HG03378 (cell line): ENCODE measurements around the gene ANKS4B.
"Not testable (repeated sequence)": the region's sequence is repeated elsewhere in the genome, so short reads cannot be mapped to it uniquely, and the experiment has no call there.

Experiments used
- ATAC-seq: cut with Tn5 transposase; IDR thresholded peaks from one replicate; pipeline ENCODE4 v1.9.1; 2021; ENCODE audit warnings: mild to moderate bottlenecking, moderate library complexity; ENCODE audit not compliant: unreplicated experiment

The ANKS4B gene

DNA sequence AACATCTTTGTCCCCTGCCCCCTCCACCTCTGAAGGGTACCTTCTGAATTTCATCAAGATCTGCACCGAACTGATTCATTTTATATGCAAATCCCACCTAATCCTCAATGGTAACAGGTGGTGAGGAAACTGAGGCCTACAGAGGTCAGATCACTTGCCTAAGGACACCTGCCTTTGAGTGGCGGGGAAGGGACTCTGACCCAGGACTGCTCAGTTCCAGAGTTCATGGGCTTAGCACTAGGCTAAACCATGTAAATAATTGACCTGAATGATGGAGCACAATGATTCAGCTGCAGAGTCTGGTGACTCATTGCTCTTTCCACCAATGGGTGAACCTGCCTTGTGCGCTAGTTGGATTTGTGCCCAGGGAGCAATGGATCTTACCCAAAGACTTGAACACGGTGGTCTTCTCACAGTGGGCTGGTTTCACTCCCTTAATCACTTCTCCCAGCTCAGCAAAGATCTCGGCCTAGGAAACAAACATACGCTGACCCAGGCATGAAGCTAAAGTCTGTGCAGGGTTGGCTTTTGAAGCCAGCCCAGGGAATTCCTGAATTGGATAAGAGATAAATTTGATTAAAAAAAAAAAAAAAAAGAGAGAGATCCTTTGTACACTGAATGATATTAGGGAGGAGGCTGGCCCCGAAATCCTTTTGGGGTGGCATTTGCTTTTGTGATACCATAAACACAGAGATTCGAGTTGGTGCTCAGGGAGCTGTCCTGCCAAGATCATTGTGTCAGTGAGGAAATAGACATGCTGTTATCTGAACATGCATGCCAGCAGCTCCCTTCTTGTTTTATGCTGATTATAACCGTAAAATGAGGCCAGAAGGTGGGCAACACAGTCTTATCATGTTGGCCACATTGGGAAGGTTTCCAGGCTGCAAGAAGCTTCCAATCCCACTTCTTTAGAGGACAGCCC is 27.6 kb downstream of the ANKS4B start:
- ATAC-seq: no peak

GRCh38 chr16:21262779-21263639 is 29.5 kb downstream of the ANKS4B start:
- ATAC-seq: no peak

DNA sequence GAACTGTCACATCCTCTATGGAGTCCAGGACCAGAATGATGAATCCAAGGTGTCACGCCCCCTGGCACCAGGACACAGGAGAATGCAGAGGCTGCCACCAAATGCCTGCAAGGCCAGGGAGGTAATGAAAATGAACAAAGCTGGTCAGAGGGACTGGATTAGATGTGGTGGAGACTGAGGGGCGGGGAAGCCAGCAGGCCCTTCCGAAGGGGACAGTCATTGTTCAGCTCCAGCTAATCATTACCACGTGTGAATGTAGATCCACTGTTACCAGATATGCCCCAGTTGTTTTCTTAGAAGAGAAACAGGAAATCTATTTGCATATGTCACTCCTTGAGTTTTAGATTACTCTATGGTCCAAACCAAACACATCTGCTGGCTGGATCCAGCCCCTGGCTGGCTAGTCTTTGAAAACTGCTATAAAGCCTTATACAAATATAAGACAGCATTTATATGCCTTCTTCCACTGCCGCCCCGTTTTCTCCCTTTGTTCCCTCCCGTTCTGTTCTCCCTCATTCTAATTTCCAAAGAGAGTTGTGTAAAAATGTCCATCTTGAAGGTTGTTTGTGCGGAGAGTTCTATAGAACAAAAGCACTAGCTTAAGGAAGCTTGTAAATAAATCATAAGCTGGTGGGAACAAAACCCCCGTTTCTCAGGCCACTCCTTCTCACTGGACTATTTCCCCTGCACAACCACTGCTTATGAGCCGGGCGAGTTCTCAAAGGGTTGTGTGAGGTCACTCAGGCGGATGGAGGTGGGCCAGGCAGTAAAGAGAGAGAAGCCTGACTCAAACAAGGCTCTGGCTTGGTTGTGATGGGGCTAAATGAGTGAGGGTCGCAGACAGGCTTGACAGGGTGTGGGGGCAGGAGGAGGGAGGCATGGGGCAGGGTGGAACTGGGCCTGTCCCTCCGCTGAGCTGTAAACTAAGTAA is 30.4 kb downstream of the ANKS4B start:
- peak; percentile 76 for ATAC-seq

- no peak for ATAC-seq
Measured at GRCh38 chr16:21264571-21265036, 31.1 kb downstream of the ANKS4B start.

GRCh38 chr16:21265104-21265837 is 31.8 kb downstream of the ANKS4B start:
- no peak for ATAC-seq

DNA sequence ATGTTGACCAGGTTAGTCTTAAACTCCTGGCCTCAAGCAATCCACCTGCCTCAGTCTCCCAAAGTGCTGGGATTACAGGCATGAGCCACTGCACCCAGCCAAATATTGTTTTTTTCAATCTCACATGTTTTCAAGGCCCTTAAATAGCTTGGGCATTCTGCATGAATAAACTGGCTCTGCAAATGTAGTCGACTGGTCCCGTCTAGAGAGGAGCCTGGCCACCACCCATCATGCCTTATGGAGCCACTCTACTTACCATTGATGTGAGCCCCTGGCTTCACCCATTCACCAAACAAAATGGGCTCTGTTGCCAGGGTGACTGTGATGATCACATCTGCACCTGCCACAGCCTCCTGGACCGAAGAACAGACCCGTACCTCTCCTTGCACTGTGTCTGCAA is 33.8 kb downstream of the ANKS4B start:
- no peak for ATAC-seq

- no peak for ATAC-seq
Measured at GRCh38 chr16:21268236-21268635, 34.7 kb downstream of the ANKS4B start.

DNA sequence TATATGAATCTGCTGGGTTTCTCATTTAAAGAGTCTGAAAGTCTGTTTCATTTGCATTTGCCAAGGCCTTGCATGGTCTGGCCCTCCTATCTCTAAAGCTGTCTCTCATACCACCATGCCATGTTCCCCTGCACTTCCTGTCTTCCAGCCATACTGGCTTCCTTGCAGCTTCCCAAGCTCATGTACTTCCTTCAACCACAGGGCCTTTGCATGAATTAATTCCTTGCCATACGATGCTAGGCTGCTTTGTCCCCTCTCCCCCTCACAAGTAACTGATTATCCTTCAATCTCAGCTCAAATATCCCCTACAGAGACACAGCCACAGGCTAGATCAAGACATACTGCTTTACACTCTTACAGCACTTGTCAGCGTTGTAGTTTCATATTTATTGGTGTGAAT is 38.8 kb downstream of the ANKS4B start:
- no peak for ATAC-seq

DNA sequence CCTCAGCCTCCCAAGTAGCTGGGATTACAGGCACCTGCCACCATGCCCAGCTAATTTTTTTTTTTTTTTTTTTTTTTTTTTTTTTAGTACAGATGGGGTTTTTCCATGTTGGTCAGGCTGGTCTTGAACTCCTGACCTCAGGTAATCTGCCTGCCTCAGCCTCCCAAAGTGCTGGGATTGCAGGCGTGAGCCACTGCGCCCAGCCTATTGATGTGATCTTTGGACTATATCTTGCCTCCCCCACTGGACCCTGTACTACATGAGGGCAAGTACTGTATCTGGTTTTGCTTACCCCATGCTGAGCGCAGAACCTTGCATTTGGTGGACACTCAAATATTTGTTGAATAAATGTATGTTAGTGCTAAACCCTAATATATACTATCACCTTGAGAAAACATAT is 39.3 kb downstream of the ANKS4B start:
- ATAC-seq: not testable (repeated sequence)

GRCh38 chr16:21274172-21274726 is 40.8 kb downstream of the ANKS4B start:
- ATAC-seq: no peak

DNA sequence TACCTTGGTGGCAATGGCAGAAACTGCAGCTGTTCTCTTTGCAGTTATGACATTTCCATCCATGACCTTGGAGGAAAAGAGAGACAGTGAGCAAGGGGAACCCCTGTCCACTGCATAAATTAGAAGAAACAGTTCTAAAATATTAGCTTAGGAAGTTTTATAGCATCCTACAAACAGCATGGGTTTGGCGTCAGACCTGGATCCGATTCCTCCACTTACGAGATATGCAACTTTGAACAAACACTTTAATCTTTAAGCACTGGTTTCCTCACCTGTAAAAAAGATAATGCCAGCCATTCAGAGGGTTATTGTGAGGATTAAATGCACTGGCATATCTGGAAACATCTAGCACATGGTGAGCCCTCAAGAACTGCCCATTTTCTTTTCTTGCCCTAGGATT is 42.0 kb downstream of the ANKS4B start:
- no peak for ATAC-seq

GRCh38 chr16:21276090-21276489 is 42.6 kb downstream of the ANKS4B start:
- ATAC-seq: no peak

DNA sequence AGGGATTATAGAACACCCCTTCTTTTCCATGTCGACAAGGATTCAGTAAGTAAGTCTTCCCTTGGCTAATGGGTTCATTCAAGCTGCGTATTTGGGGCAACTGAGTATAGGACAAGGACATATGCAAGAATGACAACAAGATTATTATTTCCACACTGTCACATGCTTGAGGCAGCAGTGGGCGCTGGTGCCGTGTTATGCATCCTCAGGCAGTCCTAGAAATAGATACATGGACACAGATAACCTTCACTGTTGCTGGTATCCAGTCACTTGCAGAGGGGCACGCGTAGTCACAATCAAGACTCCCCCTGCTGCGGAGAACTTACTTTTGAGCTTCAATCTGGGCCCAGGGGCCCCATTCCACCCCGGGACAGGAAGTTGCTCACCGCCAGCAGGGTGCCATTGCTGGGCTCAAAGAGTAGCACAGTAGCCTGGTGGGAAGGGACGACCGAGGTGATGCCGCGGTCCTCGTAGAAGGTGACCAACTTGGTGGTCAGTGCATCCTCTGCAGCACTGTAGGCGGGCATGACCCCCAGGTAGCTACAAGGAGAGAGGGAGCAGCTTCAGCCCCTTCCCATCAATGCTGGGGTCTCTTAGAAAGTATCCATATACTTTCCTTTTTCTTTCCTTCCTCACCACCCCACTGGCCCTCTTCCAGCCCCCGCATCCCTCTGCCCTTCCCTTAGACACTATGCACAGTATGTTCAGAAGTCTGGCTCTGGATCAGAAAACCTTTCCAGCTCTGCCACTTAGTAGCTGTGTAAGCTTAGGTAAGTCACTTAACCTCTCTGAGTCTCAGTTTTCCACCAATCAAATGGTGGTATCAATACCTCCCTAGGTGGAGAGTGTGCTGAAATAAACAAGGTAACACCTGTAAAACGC is 43.8 kb downstream of the ANKS4B start:
- no peak for ATAC-seq

DNA sequence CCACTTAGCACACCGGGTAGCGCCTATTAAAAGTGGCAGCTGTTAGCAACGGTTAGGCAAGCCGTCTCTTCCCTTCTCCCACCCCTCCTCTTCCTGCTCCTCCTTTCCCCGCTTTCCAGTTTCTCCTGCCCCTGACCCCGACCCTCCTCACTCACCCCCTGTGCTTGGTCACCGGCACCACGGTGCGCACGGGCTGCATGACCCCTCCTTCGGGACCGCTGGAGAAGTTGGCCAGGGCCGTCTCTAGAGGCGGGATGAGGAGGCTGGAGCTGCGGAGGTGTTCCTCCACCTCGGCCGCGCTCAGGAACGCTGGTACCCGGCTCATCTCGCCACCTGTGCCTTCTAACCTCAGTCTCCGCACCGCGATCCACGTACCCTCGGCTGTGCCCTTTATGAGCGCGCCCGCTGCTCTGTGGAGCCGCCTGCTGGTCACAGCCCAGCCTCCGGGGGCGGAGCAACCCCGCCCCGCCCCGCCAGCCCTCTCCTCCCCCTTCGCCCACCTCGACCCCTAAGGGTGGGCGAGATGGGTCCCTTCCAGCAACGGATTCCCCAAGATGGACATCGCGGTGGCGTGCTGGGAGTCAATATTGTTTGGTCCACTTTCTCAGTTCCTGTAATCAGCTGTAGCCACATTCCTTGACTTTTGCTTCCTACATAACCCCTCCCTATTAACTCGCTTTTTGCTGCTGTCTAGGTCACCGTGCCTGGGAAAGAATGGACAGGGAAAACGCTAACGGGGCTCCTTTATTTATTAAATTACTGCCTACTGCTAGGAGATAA is 44.6 kb downstream of the ANKS4B start, which contains the start of gene CRYM:
CRYM (minus strand) TSS at position 364 of the 780 bp plus-strand sequence; CDS start at position 325, 39 bp downstream.
- ATAC-seq: no peak

GRCh38 chr16:21279501-21279900 is 46.0 kb downstream of the ANKS4B start:
- ATAC-seq: no peak

- no peak for ATAC-seq
Measured at GRCh38 chr16:21281698-21282389, 48.3 kb downstream of the ANKS4B start.
